SK-N-SH treated with all-trans-retinoic acid at 6 μM for 48 hours (cell line): ENCODE data around the gene ALX3.

Source experiments
- ATAC-seq: fragments of 200-7000 bp; cut with Tn5 transposase; 3 replicates; pipeline ENCODE4 v1.9.1; 2020; ENCODE audit warnings: mild to moderate bottlenecking, moderate library complexity
- CSDC2 ChIP-seq: fragments of 250-450 bp; sonication (Bioruptor Pico); IDR thresholded peaks from 2 replicates; pipeline ENCODE4 v1.5.0; 2020; ENCODE audit warnings: mild to moderate bottlenecking, moderate library complexity
- ESRRG ChIP-seq: fragments of 250-450 bp; sonication (Bioruptor Pico); IDR thresholded peaks from 2 replicates; pipeline ENCODE4 v1.6.1; 2021; ENCODE audit warnings: mild to moderate bottlenecking
- GLIS3 ChIP-seq: fragments of 250-450 bp; sonication (Bioruptor Pico); IDR thresholded peaks from 2 replicates; pipeline ENCODE4 v1.5.0; 2020; ENCODE audit warnings: mild to moderate bottlenecking, moderate library complexity
- ISL1 ChIP-seq: fragments of 250-450 bp; sonication (Bioruptor Pico); IDR thresholded peaks from 2 replicates; pipeline ENCODE4 v2.1.2; 2022; ENCODE audit warnings: mild to moderate bottlenecking, moderate library complexity
- OSR1 ChIP-seq: fragments of 250-450 bp; sonication (Bioruptor Pico); IDR thresholded peaks from 2 replicates; pipeline ENCODE4 v1.8.0; 2022; ENCODE audit warnings: moderate library complexity, mild to moderate bottlenecking, inconsistent platforms
- PPARA ChIP-seq: fragments of 250-450 bp; sonication (Bioruptor Pico); IDR thresholded peaks from 2 replicates; pipeline ENCODE4 v1.5.0; 2020; ENCODE audit warnings: mild to moderate bottlenecking, borderline replicate concordance
- RARB ChIP-seq: fragments of 250-450 bp; sonication (Bioruptor Pico); IDR thresholded peaks from 2 replicates; pipeline ENCODE4 v1.8.0; 2021; ENCODE audit warnings: mild to moderate bottlenecking, moderate library complexity
- SNAI2 ChIP-seq: fragments of 250-450 bp; sonication (Bioruptor Pico); IDR thresholded peaks from 2 replicates; pipeline ENCODE4 v1.5.0; 2020; ENCODE audit warnings: mild to moderate bottlenecking, moderate library complexity
- TCF4 ChIP-seq: fragments of 250-450 bp; sonication (Bioruptor Pico); IDR thresholded peaks from 2 replicates; pipeline ENCODE4 v1.8.0; 2021; ENCODE audit warnings: mild to moderate bottlenecking, moderate library complexity, borderline replicate concordance
- TSHZ2 ChIP-seq: fragments of 250-450 bp; sonication (Bioruptor Pico); IDR thresholded peaks from 2 replicates; pipeline ENCODE4 v1.5.0; 2020; ENCODE audit warnings: mild to moderate bottlenecking, moderate library complexity
- ZC3H10 ChIP-seq: fragments of 250-450 bp; sonication (Bioruptor Pico); IDR thresholded peaks from 2 replicates; pipeline ENCODE4 v1.5.1; 2021; ENCODE audit warnings: mild to moderate bottlenecking, moderate library complexity
- ZFP3 ChIP-seq: fragments of 250-450 bp; sonication (Bioruptor Pico); IDR thresholded peaks from 2 replicates; pipeline ENCODE4 v1.5.0; 2020; ENCODE audit warnings: mild to moderate bottlenecking, moderate library complexity
- ZFP30 ChIP-seq: fragments of 450-650 bp; formaldehyde crosslinking; IDR thresholded peaks from 2 replicates; pipeline ENCODE4 v1.5.0; 2022; ENCODE audit warnings: mild to moderate bottlenecking, moderate library complexity
- ZNF565 ChIP-seq: fragments of 450-650 bp; formaldehyde crosslinking; conservative IDR thresholded peaks from 2 replicates; pipeline ENCODE4 v1.5.0; 2020; ENCODE audit warnings: low read depth, mild to moderate bottlenecking, moderate library complexity
- ZNF70 ChIP-seq: fragments of 450-650 bp; formaldehyde crosslinking; IDR thresholded peaks from 2 replicates; pipeline ENCODE4 v1.5.0; 2020; ENCODE audit warnings: mild to moderate bottlenecking, moderate library complexity
- ZNF8 ChIP-seq: fragments of 450-650 bp; formaldehyde crosslinking; IDR thresholded peaks from 2 replicates; pipeline ENCODE4 v1.5.0; 2020; ENCODE audit warnings: mild to moderate bottlenecking, moderate library complexity
- TF ChIP-seq, protein P1 (sequence below): fragments of 250-450 bp; sonication (Bioruptor Pico); IDR thresholded peaks from 2 replicates; pipeline ENCODE4 v1.8.0; 2021; ENCODE audit warnings: low read depth, mild to moderate bottlenecking, moderate library complexity, borderline replicate concordance
- TF ChIP-seq, protein P2 (sequence below): fragments of 250-450 bp; sonication (Bioruptor Pico); IDR thresholded peaks from 2 replicates; pipeline ENCODE4 v1.8.0; 2020; ENCODE audit warnings: mild to moderate bottlenecking, moderate library complexity, borderline replicate concordance

Gene ALX3

GRCh38 chr1:110089561-110090275 lies 19.2 kb upstream of the ALX3 start:
- ATAC-seq, result no peak
- TF ChIP-seq, protein P1, sequence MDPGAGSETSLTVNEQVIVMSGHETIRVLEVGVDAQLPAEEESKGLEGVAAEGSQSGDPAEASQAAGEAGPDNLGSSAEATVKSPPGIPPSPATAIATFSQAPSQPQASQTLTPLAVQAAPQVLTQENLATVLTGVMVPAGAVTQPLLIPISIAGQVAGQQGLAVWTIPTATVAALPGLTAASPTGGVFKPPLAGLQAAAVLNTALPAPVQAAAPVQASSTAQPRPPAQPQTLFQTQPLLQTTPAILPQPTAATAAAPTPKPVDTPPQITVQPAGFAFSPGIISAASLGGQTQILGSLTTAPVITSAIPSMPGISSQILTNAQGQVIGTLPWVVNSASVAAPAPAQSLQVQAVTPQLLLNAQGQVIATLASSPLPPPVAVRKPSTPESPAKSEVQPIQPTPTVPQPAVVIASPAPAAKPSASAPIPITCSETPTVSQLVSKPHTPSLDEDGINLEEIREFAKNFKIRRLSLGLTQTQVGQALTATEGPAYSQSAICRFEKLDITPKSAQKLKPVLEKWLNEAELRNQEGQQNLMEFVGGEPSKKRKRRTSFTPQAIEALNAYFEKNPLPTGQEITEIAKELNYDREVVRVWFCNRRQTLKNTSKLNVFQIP (CRISPR knock-in tag), result no peak
- TF ChIP-seq ZFP30 (CRISPR knock-in tag) (no peak), GLIS3 (no peak), TSHZ2 (no peak), ZNF70 (CRISPR knock-in tag) (no peak)

DNA sequence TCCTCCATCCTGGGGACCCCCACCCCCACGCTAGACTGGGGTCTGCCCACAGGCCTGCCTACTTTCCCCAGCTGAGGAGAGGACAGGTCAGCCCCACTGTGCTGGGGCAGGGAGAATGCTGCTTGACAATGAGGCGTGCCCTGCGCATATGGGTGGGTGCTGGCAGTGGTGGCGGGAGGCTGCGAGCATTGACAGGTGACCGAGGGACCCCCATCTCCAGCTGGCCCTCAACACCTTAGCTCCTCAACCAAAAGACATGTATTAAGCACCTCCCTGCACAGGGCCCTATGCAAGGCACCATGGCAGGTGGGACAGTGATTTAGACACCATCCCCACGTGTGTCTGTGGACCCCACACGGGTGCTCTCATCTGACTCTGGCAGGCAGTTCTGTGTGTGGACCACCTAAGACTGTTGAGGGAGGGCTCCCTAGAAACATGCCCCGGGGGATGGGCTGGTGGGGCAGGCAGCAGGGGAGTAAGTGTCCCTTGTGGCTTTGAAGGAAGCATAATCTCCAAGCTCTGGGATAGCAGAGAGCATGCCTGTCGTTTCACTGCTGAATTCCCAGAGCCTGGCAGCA lies 18.4 kb upstream of the ALX3 start:
- TF ChIP-seq ZFP30 (CRISPR knock-in tag), result no peak
- TF ChIP-seq CSDC2 (CRISPR knock-in tag), result no peak
- no peak for TF ChIP-seq ISL1 (CRISPR knock-in tag)
- TF ChIP-seq RARB (CRISPR knock-in tag), result no peak
- TF ChIP-seq OSR1 (CRISPR knock-in tag), result no peak
- TF ChIP-seq, all 23 proteins: peak for 0
- ATAC-seq, result no peak

GRCh38 chr1:110087812-110088738 lies 17.6 kb upstream of the ALX3 start:
- 0 out of 2 replicates have a peak, but pooled peaks have one; percentile 15 for TF ChIP-seq ZNF70 (CRISPR knock-in tag)
- no peak for TF ChIP-seq CSDC2 (CRISPR knock-in tag)
- ATAC-seq, result peak; percentile 95

- TF ChIP-seq RARB (CRISPR knock-in tag) (no peak), ZNF565 (CRISPR knock-in tag) (no peak), ZC3H10 (CRISPR knock-in tag) (no peak)
- TF ChIP-seq, protein P1 (CRISPR knock-in tag), result no peak
- peak; percentile 57 for ATAC-seq
Observed at GRCh38 chr1:110086961-110087360, 16.5 kb upstream of the ALX3 start.

GRCh38 chr1:110085671-110086070 lies 15.2 kb upstream of the ALX3 start:
- no peak for ATAC-seq

More at GRCh38 chr1:110085671-110086070, 15.2 kb upstream of the ALX3 start:
- TF ChIP-seq TCF4 (no peak), ZNF8 (CRISPR knock-in tag) (no peak), ESRRG (CRISPR knock-in tag) (no peak), ZC3H10 (CRISPR knock-in tag) (no peak), OSR1 (CRISPR knock-in tag) (no peak), ZFP3 (CRISPR knock-in tag) (no peak), ZNF565 (CRISPR knock-in tag) (no peak), RARB (CRISPR knock-in tag) (no peak), TSHZ2 (no peak), PPARA (CRISPR knock-in tag) (no peak), GLIS3 (no peak), SNAI2 (CRISPR knock-in tag) (no peak)
- TF ChIP-seq, protein P1 (CRISPR knock-in tag), result no peak
- TF ChIP-seq, protein P2, sequence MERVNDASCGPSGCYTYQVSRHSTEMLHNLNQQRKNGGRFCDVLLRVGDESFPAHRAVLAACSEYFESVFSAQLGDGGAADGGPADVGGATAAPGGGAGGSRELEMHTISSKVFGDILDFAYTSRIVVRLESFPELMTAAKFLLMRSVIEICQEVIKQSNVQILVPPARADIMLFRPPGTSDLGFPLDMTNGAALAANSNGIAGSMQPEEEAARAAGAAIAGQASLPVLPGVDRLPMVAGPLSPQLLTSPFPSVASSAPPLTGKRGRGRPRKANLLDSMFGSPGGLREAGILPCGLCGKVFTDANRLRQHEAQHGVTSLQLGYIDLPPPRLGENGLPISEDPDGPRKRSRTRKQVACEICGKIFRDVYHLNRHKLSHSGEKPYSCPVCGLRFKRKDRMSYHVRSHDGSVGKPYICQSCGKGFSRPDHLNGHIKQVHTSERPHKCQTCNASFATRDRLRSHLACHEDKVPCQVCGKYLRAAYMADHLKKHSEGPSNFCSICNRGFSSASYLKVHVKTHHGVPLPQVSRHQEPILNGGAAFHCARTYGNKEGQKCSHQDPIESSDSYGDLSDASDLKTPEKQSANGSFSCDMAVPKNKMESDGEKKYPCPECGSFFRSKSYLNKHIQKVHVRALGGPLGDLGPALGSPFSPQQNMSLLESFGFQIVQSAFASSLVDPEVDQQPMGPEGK (CRISPR knock-in tag), result no peak
